ENCODE results near the gene ASTE1.

ASTE1 gene

DNA sequence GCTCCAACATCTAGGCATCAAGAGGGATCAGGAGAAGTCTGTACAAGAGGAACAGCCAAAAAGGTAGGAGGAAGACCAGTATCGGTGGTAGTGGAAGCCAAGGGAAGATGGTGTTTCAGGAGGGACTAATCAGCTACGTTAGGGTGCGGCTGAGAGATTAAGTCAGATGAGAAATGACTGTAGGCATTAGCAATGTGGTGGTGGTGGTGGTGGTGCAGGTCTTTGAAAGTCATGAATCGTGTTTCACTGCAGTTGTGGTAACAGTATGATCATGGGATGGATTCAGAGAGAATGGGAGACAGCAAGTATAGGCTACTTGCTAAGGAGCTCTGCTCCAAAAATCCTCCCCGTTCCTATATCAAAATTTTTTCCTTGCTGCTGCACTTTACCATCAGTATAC, 35.5 kb downstream of the ASTE1 start:
- TF ChIP-seq, protein P1, sequence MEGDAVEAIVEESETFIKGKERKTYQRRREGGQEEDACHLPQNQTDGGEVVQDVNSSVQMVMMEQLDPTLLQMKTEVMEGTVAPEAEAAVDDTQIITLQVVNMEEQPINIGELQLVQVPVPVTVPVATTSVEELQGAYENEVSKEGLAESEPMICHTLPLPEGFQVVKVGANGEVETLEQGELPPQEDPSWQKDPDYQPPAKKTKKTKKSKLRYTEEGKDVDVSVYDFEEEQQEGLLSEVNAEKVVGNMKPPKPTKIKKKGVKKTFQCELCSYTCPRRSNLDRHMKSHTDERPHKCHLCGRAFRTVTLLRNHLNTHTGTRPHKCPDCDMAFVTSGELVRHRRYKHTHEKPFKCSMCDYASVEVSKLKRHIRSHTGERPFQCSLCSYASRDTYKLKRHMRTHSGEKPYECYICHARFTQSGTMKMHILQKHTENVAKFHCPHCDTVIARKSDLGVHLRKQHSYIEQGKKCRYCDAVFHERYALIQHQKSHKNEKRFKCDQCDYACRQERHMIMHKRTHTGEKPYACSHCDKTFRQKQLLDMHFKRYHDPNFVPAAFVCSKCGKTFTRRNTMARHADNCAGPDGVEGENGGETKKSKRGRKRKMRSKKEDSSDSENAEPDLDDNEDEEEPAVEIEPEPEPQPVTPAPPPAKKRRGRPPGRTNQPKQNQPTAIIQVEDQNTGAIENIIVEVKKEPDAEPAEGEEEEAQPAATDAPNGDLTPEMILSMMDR (IDR thresholded peaks at IDR 0.05; ENCODE audit: extremely low read depth, missing control alignments), result no peak

DNA sequence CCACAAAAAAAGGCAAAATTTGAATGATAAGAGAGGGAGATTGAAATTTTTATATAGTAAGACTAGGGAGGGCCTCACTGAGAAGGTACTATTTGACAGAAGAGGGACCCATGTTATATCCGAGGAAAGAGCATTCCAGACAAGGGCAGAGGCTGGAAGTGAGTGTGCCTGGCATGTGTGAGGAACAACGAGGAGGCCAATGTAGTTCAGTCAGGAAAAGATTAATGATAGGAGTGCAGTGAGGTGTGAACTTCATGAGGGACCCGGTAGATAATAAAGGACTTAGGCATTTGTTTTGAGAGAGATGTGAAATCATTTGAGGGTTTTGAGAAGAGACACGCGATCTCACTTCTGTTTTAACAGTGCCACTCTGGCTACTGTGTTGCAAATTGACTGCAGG, 36.3 kb downstream of the ASTE1 start:
- DNase-seq (ENCODE audit: low spot score), result no peak
- TF ChIP-seq, protein P1 (IDR thresholded peaks at IDR 0.05; ENCODE audit: extremely low read depth, missing control alignments), result no peak

More for the DNA sequence above, 35.5 kb downstream of the ASTE1 start:
- no peak for DNase-seq (ENCODE audit: low spot score)

DNA sequence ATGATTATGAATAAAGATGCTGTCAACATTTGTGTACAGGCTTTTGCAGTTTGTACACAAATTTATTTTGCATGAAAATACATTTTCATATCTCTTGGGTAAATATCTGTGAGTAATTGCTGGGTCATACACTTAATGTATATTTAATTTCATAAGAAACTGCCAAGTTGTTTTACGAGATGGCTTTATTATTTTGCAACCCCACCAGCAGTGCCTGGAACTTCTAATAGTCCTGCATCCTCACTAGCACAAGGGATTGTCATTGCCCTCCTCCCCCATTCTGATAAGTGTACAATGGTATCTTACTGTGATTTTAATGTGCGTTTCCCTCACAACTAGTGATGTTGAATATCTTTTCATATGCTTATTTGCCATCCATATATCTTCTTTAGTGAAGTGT, 45.2 kb downstream of the ASTE1 start:
- DNase-seq (ENCODE audit: low spot score), result no peak
- TF ChIP-seq, protein P1 (IDR thresholded peaks at IDR 0.05; ENCODE audit: extremely low read depth, missing control alignments), result no peak

DNA sequence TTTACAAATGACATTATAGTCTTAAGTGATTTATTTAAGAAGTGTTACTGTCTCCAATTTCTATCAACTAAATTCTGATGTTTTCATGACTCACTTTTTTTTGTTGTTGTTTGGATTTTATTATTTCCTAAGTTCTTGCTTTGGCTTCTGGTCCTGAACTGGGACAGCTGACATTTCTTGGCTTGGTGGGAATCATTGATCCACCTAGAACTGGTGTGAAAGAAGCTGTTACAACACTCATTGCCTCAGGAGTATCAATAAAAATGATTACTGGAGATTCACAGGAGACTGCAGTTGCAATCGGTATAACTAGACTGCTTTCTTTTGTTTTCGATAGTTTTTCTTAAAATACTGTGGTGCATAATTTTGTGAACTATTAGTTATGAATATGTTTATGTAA, 47.5 kb downstream of the ASTE1 start:
- no peak for DNase-seq (ENCODE audit: low spot score)
- TF ChIP-seq, protein P1 (IDR thresholded peaks at IDR 0.05; ENCODE audit: extremely low read depth, missing control alignments), result no peak

DNA sequence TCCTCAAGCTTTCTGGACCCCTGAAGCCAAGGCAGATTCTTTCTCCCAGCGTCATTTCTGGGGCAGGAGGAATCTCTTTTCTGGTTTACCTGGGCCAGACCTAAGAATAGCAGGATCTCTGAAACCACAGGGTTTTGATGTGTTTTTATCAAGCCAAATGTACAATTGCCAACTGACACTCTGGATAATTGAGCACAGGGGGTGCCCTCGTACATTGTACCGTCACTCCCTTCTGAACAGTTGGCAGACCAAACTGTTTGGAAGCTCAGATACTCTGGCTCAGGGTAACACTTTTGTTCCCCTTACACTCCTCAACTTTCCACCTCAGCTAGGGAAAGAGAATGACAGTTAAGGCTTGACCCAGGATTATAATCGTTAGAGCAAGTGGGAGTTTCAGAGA, 49.9 kb downstream of the ASTE1 start:
- TF ChIP-seq, protein P1 (IDR thresholded peaks at IDR 0.05; ENCODE audit: extremely low read depth, missing control alignments), result no peak

DNA sequence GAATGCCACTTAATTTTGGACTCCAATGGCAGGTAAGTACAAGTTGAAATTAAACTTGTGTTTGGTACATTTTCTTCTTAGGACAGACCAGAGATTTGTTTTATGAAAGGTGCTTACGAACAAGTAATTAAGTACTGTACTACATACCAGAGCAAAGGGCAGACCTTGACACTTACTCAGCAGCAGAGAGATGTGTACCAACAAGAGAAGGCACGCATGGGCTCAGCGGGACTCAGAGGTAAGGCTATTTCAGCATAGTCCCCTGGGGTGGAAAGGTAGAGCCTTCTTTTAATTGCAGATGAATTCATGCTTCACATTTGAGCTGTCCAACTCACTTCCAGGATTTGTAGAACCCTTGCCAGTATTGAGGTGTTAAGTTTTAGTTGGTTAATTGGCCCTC, 51.4 kb downstream of the ASTE1 start:
- TF ChIP-seq, protein P1 (IDR thresholded peaks at IDR 0.05; ENCODE audit: extremely low read depth, missing control alignments), result no peak
- no peak for DNase-seq (ENCODE audit: low spot score)

More for the DNA sequence above, 49.9 kb downstream of the ASTE1 start:
- no peak for DNase-seq (ENCODE audit: low spot score)

DNA sequence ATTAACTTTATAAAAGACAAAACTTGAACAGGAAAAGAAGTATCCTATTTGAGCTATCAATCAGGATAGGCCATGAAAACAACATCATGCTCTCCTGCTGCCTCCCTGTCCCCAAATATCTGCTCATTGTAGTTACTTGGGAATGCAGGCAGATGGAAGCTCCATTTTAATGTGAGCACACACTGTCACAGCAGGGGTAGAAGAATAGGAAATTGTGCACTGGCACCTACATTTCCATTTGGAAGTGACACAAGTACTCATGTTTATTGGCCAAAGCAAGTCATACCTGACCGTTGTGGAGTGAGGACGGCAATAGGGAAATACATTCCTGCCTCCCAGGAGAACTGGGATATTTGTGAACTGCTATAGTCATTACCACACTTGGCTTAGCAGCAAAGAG, 52.4 kb downstream of the ASTE1 start:
- TF ChIP-seq, protein P1 (IDR thresholded peaks at IDR 0.05; ENCODE audit: extremely low read depth, missing control alignments), result no peak
- DNase-seq (ENCODE audit: low spot score), result no peak

All from GM20000 (cell line).